Measurements from ENCODE around the gene LRRC55.

The LRRC55 gene

DNA sequence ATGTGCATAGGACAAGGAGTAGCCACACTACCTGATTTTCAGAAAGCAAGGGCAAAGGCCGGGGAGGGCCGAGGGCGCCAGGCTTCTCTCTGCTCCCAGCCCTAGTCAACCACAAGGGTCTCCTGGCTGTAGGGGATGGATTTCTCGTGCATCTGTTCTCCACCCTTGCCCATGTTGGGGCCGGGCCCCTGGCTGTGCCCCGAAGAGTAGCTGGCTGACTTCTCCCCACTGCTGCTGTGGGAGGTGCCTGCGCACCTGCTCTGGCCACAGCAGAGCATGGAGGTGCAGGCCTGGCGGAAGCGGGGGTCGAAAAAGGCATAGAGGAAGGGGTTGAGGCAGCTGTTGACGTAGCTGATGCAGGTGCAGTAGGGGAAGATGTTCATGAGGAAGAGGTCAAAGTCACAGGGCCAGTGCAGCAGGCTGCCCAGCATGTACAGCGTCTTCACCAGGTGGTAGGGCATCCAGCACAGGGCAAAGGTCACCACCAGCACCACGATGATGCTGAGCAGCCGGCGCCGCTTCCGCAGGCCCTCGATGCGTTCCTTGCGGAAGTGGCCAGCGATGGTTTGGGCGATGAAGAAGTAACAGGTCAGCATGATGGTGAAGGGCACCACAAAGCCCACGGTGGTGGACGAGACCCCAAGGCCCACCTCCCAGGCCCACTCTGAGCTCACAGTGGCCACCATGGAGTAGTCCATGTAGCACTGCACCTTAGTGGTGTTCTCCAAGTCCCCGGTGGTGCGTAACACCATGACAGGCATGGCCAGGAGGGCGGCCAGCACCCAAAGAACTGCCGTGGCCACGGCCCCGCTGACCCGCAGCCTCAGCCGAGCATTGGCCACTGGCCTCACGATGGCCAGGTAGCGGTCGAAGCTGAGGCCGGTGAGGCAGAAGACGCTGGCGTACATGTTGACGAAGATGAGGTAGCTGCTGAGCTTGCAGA lies 54.3 kb downstream of the LRRC55 start:
- 78 to 85% methylated on average over 38 to 39 of the region's 39 CpGs for WGBS, 2 experiments (ENCODE audit: insufficient coverage in 2 of 2)
- H3K27ac ChIP-seq (ENCODE audit: low read depth, low read length, severe bottlenecking): peak overlapping the region; percentile 45
- H3K4me3 ChIP-seq (ENCODE audit: extremely low read depth, insufficient read depth, low read length, poor library complexity, severe bottlenecking): peak overlapping the region; percentile 54
- H3K9me3 ChIP-seq (ENCODE audit: control insufficient read depth, low read length): no peaks in the 10 kb centered on the region
- peaks cover 53% of the 10 kb centered on the region for H3K4me1 ChIP-seq (ENCODE audit: control insufficient read depth, insufficient read depth, low read length, poor library complexity, severe bottlenecking)
- H3K36me3 ChIP-seq (ENCODE audit: control insufficient read depth, insufficient read depth, low read length): peaks cover 8% of the 10 kb centered on the region

DNA sequence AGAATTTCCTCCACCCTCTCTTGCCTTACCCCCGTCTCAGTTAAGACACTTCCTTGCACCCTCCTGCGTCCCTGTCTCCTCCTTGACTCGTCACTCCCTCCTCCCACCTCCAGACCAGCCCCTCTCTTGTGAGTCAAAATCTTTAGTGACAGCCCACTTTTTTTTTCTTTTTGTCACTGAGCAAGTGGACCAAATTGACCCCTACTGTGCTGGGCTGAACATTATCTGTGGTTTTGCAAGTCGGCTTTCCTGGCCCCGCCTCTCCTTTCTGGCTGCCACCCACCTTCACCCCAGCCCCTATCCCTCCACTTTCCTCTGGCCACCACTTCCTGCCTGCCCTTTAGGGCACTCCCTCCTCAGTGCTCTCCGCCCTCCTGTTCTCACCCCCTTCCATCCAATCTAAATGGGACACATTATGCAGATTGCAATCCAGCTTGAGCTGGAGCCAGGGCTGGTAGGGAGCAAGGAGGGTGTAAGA lies 55.5 kb downstream of the LRRC55 start, which contains the start of gene APLNR:
TSS of gene APLNR (minus strand) at position 47 of the 478 bp plus-strand sequence. CDS start 246 bp downstream, outside the sequence.
- H3K27ac ChIP-seq (ENCODE audit: low read depth, low read length, severe bottlenecking): peak within 1 kb of the TSS; percentile 45
- peak within 1 kb of the TSS; percentile 54 for H3K4me3 ChIP-seq (ENCODE audit: extremely low read depth, insufficient read depth, low read length, poor library complexity, severe bottlenecking)
- peaks cover 59% of the 10 kb centered on the region for H3K4me1 ChIP-seq (ENCODE audit: control insufficient read depth, insufficient read depth, low read length, poor library complexity, severe bottlenecking)

DNA sequence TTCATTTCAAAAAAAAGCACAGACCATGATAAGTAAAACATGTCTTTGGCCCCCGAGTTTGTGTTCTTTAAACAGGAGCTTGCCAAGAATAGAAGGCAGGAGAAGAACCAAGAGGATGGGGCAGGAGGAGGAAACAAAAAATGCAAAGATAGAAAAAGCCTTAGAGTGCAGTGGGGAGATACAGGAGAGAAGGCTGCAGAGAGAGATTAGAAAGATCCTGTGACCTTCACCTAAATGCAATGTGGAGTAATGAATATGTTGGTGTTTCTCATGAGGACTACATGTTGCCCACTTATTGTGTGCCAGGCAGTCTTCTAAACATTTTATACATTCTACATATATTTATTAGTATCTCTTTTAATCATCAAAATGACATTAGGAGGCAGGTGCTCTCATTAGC lies 57.6 kb downstream of the LRRC55 start:
- 100% methylated on average over 1 of the region's 1 CpG for WGBS, 2 experiments (ENCODE audit: insufficient coverage in 2 of 2)
- no peaks in the 10 kb centered on the region for H3K9me3 ChIP-seq (ENCODE audit: control insufficient read depth, low read length)
- no peak overlapping the region for H3K27ac ChIP-seq (ENCODE audit: low read depth, low read length, severe bottlenecking)

More for the DNA sequence above, 55.5 kb downstream of the LRRC55 start, which contains the start of gene APLNR:
- Histone ChIP-seq H3K9me3 (ENCODE audit: control insufficient read depth, low read length) (no peaks in the 10 kb centered on the region), H3K36me3 (ENCODE audit: control insufficient read depth, insufficient read depth, low read length) (peaks cover 8% of the 10 kb centered on the region)
- 9 to 10% methylated on average over 5 of the region's 6 CpGs for WGBS, 2 experiments (ENCODE audit: insufficient coverage in 2 of 2)

DNA sequence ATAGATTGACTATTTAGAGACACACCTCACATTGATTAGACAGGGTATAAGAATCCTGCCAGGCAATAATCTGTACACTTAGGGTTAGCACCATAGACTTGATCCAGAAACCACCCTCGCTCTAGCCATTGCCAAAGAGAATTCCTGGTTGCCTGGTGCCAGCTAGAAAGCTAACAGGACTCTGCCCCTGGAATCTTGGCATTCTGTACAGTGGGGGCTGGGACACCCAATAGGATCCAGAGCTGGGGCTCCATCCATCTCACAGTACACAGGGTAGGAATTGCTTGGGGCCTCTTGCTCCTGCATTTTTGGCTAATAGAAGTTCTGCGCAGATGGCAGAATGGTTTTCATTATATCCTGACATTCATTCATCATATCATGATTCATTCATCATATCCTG lies 58.3 kb downstream of the LRRC55 start:
- WGBS, 2 experiments (ENCODE audit: insufficient coverage in 2 of 2): 100% methylated on average over 1 of the region's 2 CpGs; no CpG with 5 or more reads in 1 of the 2 experiments
- Histone ChIP-seq H3K4me1 (ENCODE audit: control insufficient read depth, insufficient read depth, low read length, poor library complexity, severe bottlenecking) (peaks cover 59% of the 10 kb centered on the region), H3K4me3 (ENCODE audit: extremely low read depth, insufficient read depth, low read length, poor library complexity, severe bottlenecking) (no peak overlapping the region), H3K36me3 (ENCODE audit: control insufficient read depth, insufficient read depth, low read length) (no peaks in the 10 kb centered on the region), H3K27ac (ENCODE audit: low read depth, low read length, severe bottlenecking) (peak overlapping the region; percentile 81), H3K9me3 (ENCODE audit: control insufficient read depth, low read length) (no peaks in the 10 kb centered on the region)

More for the DNA sequence above, 57.6 kb downstream of the LRRC55 start:
- Histone ChIP-seq H3K4me3 (ENCODE audit: extremely low read depth, insufficient read depth, low read length, poor library complexity, severe bottlenecking) (no peak overlapping the region), H3K4me1 (ENCODE audit: control insufficient read depth, insufficient read depth, low read length, poor library complexity, severe bottlenecking) (peaks cover 59% of the 10 kb centered on the region), H3K36me3 (ENCODE audit: control insufficient read depth, insufficient read depth, low read length) (peaks cover 2% of the 10 kb centered on the region)

DNA sequence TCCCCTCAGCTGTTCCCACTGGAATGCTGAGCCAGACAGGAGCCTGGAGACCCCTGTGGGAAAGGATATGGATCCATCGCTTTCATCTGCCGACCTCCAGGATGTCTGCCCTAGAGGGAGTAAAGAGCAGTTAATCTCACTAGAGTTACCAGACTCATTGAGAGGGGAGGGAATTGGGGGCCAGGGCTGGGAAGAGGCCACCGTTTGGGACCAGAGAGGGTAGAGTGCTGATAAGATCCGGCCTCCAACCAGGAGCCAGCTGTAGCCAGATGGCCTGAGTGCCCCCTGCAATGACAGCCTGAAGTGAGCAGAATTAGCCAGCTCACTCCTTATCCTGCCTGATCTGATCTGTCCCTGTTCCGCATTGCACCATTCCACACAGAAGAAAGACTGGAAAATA lies 59.0 kb downstream of the LRRC55 start:
- 0 to 15% methylated on average over 2 to 5 of the region's 5 CpGs for WGBS, 2 experiments (ENCODE audit: insufficient coverage in 2 of 2)
- no peak overlapping the region for H3K4me3 ChIP-seq (ENCODE audit: extremely low read depth, insufficient read depth, low read length, poor library complexity, severe bottlenecking)
- peaks cover 58% of the 10 kb centered on the region for H3K4me1 ChIP-seq (ENCODE audit: control insufficient read depth, insufficient read depth, low read length, poor library complexity, severe bottlenecking)
- H3K9me3 ChIP-seq (ENCODE audit: control insufficient read depth, low read length): no peaks in the 10 kb centered on the region
- peak overlapping the region; percentile 81 for H3K27ac ChIP-seq (ENCODE audit: low read depth, low read length, severe bottlenecking)
- H3K36me3 ChIP-seq (ENCODE audit: control insufficient read depth, insufficient read depth, low read length): no peaks in the 10 kb centered on the region
